HG02884 (cell line): Measurements from ENCODE around the gene RALGAPA2.

ENCODE experiments used
- ATAC-seq: cut with Tn5 transposase; IDR thresholded peaks from one replicate; pipeline ENCODE4 v1.9.1; 2021; ENCODE audit warnings: mild to moderate bottlenecking, moderate library complexity; ENCODE audit not compliant: unreplicated experiment

The RALGAPA2 gene

GRCh38 chr20:20480689-20481088 lies 231.8 kb downstream of the RALGAPA2 start:
- no peak for ATAC-seq

GRCh38 chr20:20480126-20480525 lies 232.3 kb downstream of the RALGAPA2 start:
- ATAC-seq, result no peak

GRCh38 chr20:20477444-20478041 lies 234.9 kb downstream of the RALGAPA2 start:
- no peak for ATAC-seq

GRCh38 chr20:20476504-20476903 lies 235.9 kb downstream of the RALGAPA2 start:
- ATAC-seq, result no peak

GRCh38 chr20:20473657-20474056 lies 238.8 kb downstream of the RALGAPA2 start:
- no peak for ATAC-seq

- ATAC-seq, result no peak
Measured at GRCh38 chr20:20472684-20473274, 239.7 kb downstream of the RALGAPA2 start.

- ATAC-seq, result peak; percentile 87
Measured at GRCh38 chr20:20466341-20466879, 246.0 kb downstream of the RALGAPA2 start.

GRCh38 chr20:20465252-20465651 lies 247.2 kb downstream of the RALGAPA2 start:
- no peak for ATAC-seq

GRCh38 chr20:20463933-20464374 lies 248.5 kb downstream of the RALGAPA2 start:
- ATAC-seq, result peak; percentile 41

GRCh38 chr20:20462185-20462584 lies 250.3 kb downstream of the RALGAPA2 start:
- ATAC-seq, result no peak

GRCh38 chr20:20461551-20461950 lies 250.9 kb downstream of the RALGAPA2 start:
- ATAC-seq, result no peak

GRCh38 chr20:20459726-20460125 lies 252.7 kb downstream of the RALGAPA2 start:
- ATAC-seq, result no peak

- ATAC-seq, result no peak
Measured at GRCh38 chr20:20457392-20458126, 254.9 kb downstream of the RALGAPA2 start.

- ATAC-seq, result no peak
Measured at GRCh38 chr20:20456741-20457140, 255.7 kb downstream of the RALGAPA2 start.

GRCh38 chr20:20455926-20456325 lies 256.5 kb downstream of the RALGAPA2 start:
- ATAC-seq, result no peak

GRCh38 chr20:20454850-20455627 lies 257.4 kb downstream of the RALGAPA2 start:
- ATAC-seq, result no peak

- ATAC-seq, result no peak
Measured at GRCh38 chr20:20454367-20454766, 258.1 kb downstream of the RALGAPA2 start.

GRCh38 chr20:20452254-20452676 lies 260.2 kb downstream of the RALGAPA2 start:
- ATAC-seq, result peak; percentile 80

- ATAC-seq, result no peak
Measured at GRCh38 chr20:20450521-20450920, 261.9 kb downstream of the RALGAPA2 start.

- ATAC-seq, result no peak
Measured at GRCh38 chr20:20448881-20449280, 263.6 kb downstream of the RALGAPA2 start.

GRCh38 chr20:20447196-20447595 lies 265.2 kb downstream of the RALGAPA2 start:
- no peak for ATAC-seq
